Calu3 (cell line): ENCODE data around the gene SAFB2. TPM values are rescaled to one million over a fixed set of nuclear protein-coding genes. Genes with fewer than 3 reads are reported as not detected.
A peak's percentile ranks its signal among the peaks of the same experiment; 100 is the strongest.

Source experiments
- BruUV-seq: library from RNA; stranded (reverse); fragments of 400-500 nt; replicated peaks from 2 replicates; lab custom pipeline; 2021; lab: Mats Ljungman, UMichigan
- CTCF ChIA-PET: fragments of 300-600 bp; sonication (Branson Sonifier 250); formaldehyde crosslinking; loops from one replicate; lab custom pipeline; 2022; ENCODE audit warnings: antibody characterized with exemption; lab: Charles Lee
- DNase-seq: peaks from one replicate; pipeline ENCODE4 v3.0.0; 2022
- H3K27ac Mint-ChIP-seq: one replicate; pipeline ENCODE4 v1.8.0; 2022; ENCODE audit warnings: mixed read lengths; ENCODE audit not compliant: unreplicated experiment
- H3K27me3 Mint-ChIP-seq: one replicate; pipeline ENCODE4 v1.8.0; 2022; ENCODE audit warnings: mixed read lengths; ENCODE audit not compliant: unreplicated experiment
- H3K36me3 Mint-ChIP-seq: one replicate; pipeline ENCODE4 v1.8.0; 2022; ENCODE audit warnings: mild to moderate bottlenecking, moderate library complexity, mixed read lengths; ENCODE audit not compliant: insufficient read depth, unreplicated experiment
- H3K4me1 Mint-ChIP-seq: one replicate; pipeline ENCODE4 v1.8.0; 2022; ENCODE audit warnings: mild to moderate bottlenecking, low read depth, mixed read lengths; ENCODE audit not compliant: unreplicated experiment
- H3K4me3 Mint-ChIP-seq: one replicate; pipeline ENCODE4 v1.8.0; 2022; ENCODE audit warnings: mild to moderate bottlenecking, low read depth, moderate library complexity, mixed read lengths; ENCODE audit not compliant: unreplicated experiment
- H3K9me3 Mint-ChIP-seq: one replicate; pipeline ENCODE4 v1.8.0; 2022; ENCODE audit warnings: low read depth, mixed read lengths; ENCODE audit not compliant: unreplicated experiment
- intact Hi-C: fragments of 100-400 bp; cut with micrococcal nuclease; formaldehyde crosslinking; loops from one replicate; pipeline ENCODE4 v1.10.0; 2022; ENCODE audit not compliant: unreplicated experiment
- total RNA-seq: library from RNA; stranded (reverse); gene quantifications from 2 replicates; pipeline ENCODE4 v1.2.3, GENCODE V29; 2022
- TF ChIP-seq, protein P1 (sequence below): fragments of 200-600 bp; IDR thresholded peaks from one replicate; pipeline ENCODE4 v1.8.0; 2022; ENCODE audit warnings: antibody characterized with exemption; ENCODE audit not compliant: unreplicated experiment

Gene SAFB2
- total RNA-seq, 1 experiment from 2014 or later: 71.7 TPM

DNA sequence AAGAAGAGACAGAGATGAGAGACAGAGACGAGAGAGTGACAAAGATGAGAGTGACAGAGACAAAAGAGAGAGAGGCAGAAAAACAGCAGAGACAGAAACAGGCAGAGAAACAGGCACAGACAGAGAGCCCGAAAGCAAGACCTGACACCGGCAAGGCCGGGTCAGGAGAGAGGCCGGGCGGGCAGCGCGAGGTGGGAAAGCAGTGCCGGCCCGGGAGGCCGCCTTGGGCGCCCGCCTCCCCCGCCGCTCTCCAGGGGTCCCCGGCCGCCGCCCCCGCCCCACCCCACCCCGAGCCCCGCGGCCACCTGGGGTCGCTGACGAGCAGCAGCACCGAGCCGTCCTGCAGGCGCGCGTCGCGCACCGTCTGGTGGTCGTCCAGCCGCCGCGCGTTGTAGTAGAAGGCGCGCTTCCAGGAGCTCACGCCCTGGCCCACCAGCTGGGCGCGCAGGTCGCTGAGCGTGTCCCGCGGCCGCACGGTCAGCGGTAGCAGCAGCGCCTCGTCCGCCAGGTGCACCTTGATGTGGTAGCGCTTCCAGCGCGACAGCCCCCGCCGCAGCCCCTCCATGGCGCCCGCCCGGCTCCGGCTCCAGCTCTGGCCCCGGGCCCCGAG, 55.1 kb downstream of the SAFB2 start, which contains the start of gene TINCR:
Gene TINCR, minus strand, starts transcription at position 594 of the 610 bp plus-strand sequence.
- Mint-ChIP-seq H3K9me3 (no peaks in the 10 kb centered on the region), H3K4me1 (no peaks in the 10 kb centered on the region), H3K4me3 (no peak within 1 kb of the TSS), H3K27me3 (no peaks in the 10 kb centered on the region), H3K36me3 (no peaks in the 10 kb centered on the region), H3K27ac (no peak within 1 kb of the TSS)
- CTCF ChIA-PET: no interaction called here
- BruUV-seq: no TSS peak
- DNase-seq: peak; percentile 5
- TF ChIP-seq, protein P1, sequence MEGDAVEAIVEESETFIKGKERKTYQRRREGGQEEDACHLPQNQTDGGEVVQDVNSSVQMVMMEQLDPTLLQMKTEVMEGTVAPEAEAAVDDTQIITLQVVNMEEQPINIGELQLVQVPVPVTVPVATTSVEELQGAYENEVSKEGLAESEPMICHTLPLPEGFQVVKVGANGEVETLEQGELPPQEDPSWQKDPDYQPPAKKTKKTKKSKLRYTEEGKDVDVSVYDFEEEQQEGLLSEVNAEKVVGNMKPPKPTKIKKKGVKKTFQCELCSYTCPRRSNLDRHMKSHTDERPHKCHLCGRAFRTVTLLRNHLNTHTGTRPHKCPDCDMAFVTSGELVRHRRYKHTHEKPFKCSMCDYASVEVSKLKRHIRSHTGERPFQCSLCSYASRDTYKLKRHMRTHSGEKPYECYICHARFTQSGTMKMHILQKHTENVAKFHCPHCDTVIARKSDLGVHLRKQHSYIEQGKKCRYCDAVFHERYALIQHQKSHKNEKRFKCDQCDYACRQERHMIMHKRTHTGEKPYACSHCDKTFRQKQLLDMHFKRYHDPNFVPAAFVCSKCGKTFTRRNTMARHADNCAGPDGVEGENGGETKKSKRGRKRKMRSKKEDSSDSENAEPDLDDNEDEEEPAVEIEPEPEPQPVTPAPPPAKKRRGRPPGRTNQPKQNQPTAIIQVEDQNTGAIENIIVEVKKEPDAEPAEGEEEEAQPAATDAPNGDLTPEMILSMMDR: peak; percentile 27
- intact Hi-C loops: no loop called here

DNA sequence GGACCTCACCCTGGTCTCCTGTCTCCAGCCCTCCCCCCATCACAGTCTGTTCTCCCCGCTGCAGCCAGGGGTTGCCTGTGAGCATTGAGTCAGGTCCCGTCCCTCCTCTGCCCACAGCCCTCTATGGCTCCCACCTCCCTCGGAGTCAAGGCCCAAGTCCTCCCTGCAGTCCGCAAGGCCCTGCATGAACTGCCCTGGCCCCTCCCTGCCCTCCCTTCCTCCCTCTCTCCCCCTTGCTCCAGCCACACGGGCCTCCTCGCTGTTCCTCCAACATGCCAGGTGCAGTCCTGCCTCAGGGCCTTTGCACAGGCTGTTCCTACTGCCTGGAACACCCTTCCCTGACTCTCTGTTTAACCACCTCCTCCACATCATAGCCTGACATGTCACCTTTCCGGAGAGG, 57.6 kb downstream of the SAFB2 start:
- intact Hi-C loops: no loop called here
- Mint-ChIP-seq H3K27me3 (peaks cover 15% of the 10 kb centered on the region), H3K27ac (no peak overlapping the region), H3K36me3 (no peaks in the 10 kb centered on the region), H3K4me3 (no peak overlapping the region), H3K9me3 (peaks cover 2% of the 10 kb centered on the region), H3K4me1 (no peaks in the 10 kb centered on the region)
- DNase-seq: no peak
- TF ChIP-seq, protein P1: no peak
- BruUV-seq: no TSS peak
- CTCF ChIA-PET: interaction anchor here (0.6 to 1.9 kb wide), 2 partner anchors 18 to 65 kb away, joined by 3 to 6 read pairs; no protein-coding TSS in a partner anchor

DNA sequence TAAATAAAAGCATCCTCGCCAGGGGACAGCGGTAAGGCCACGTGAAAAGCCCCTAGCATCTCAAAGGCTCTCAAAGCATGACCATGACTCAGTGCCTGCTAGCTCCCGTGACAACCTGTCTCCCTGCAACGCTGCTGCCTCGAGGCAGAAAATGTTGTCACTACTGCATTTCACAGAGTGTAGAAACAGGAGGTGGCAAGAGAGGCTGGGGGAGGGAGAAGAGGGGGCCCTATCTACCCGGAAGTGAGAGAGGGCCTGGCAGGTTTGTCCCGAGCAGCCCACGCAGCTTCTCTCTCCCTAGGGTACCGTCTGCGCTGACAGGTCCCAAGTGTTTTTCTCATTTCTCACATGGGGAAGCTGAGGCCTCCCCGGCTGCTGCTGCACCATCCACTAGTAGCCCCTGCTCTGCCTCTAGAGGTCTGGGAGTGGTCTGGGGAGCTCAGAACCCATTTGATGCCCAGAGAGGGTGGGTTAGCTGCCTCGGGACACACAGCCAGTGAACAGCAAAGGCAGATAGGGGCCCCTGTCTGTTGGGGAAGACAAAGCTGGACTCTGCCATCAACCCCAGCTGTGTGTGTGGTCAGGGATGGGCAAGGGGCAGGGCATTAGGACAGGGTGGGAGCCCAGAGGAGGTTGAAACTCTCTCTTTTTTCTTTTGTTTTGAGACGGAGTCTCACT, 58.5 kb downstream of the SAFB2 start:
- Mint-ChIP-seq H3K4me3 (no peak overlapping the region), H3K27me3 (peaks cover 15% of the 10 kb centered on the region)

DNA sequence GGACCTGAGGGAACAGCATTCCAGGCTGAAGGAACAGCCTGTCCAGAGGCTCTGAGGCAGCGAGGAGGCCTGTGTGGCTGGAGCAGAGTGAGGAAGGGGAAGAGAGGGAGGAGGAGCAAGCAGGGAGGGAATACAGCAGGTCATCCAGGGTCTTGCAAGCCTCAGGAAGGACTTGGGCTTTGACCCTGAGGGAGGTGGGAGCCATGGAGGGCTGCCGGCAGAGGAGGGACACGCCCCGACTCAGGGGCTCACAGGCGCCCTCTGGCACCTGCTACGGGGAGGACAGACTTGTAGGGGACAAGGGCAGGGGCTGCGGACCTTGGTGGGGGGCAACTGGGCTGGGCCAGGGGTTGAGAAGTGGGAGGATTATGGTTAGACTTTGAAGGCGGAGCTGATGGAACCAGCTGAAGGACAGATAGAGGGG, 59.6 kb downstream of the SAFB2 start:
- intact Hi-C loops: no loop called here
- BruUV-seq: no TSS peak
- peaks cover 2% of the 10 kb centered on the region for H3K9me3 Mint-ChIP-seq

More for the DNA sequence above, 58.5 kb downstream of the SAFB2 start:
- TF ChIP-seq, protein P1: no peak
- intact Hi-C loops: no loop called here
- no TSS peak for BruUV-seq
- Mint-ChIP-seq H3K36me3 (no peaks in the 10 kb centered on the region), H3K9me3 (peaks cover 2% of the 10 kb centered on the region), H3K27ac (no peak overlapping the region), H3K4me1 (no peaks in the 10 kb centered on the region)
- DNase-seq: peak; percentile 12
- CTCF ChIA-PET: interaction anchor here (0.6 to 1.9 kb wide), 3 partner anchors 17 to 131 kb away, joined by 3 to 6 read pairs (median 3); no protein-coding TSS in a partner anchor

More for the DNA sequence above, 59.6 kb downstream of the SAFB2 start:
- Mint-ChIP-seq H3K36me3 (no peaks in the 10 kb centered on the region), H3K27me3 (peaks cover 25% of the 10 kb centered on the region), H3K4me3 (no peak overlapping the region), H3K4me1 (no peaks in the 10 kb centered on the region), H3K27ac (no peak overlapping the region)
- DNase-seq: no peak
- TF ChIP-seq, protein P1: no peak
- CTCF ChIA-PET: interaction anchor here (1.9 kb wide), 1 partner anchor 16 kb away, joined by 6 read pairs; no protein-coding TSS in a partner anchor
